Temporal lobe (tissue), 1 donor: ENCODE measurements around the gene RTP2. TPM values are rescaled to one million over a fixed set of nuclear protein-coding genes. Genes with fewer than 3 reads are reported as not detected.

ENCODE experiments used
- total RNA-seq: library from RNA; depleted of rRNA; stranded (reverse); fragments of >200 nt; gene quantifications from one replicate; pipeline ENCODE4 v1.2.3, GENCODE V29; 2014

The RTP2 gene
- total RNA-seq, 1 donor from 2014 or later = not detected

Other genes with a start within 250 kb of the RTP2 start
- 17.9 TPM for gene SST, start 32.2 kb downstream of the RTP2 start, total RNA-seq
- 14.0 TPM for gene BCL6, start 42.9 kb upstream of the RTP2 start, total RNA-seq